K562 (cell line): ENCODE measurements around the gene TACR1. TPM values are rescaled to one million over a fixed set of nuclear protein-coding genes. Genes with fewer than 3 reads are reported as not detected.

Experiments used
- CBX1 ChIP-seq: sonication (generic); IDR thresholded peaks from 2 replicates; pipeline ENCODE4 v1.6.1; 2016; ENCODE audit warnings: antibody characterized with exemption, low read depth, mild to moderate bottlenecking
- E4F1 ChIP-seq: fragments of 250-450 bp; sonication (Bioruptor Pico); IDR thresholded peaks from 2 replicates; pipeline ENCODE4 v1.5.0; 2021; ENCODE audit warnings: mild to moderate bottlenecking, borderline replicate concordance
- EHMT2 ChIP-seq: fragments of 450-650 bp; IDR thresholded peaks from 2 replicates; pipeline ENCODE4 v1.6.1; 2018; ENCODE audit warnings: antibody characterized with exemption
- GABPB2 ChIP-seq: fragments of 250-450 bp; sonication (Bioruptor Pico); conservative IDR thresholded peaks from 2 replicates; pipeline ENCODE4 v1.5.1; 2021; ENCODE audit warnings: mild to moderate bottlenecking
- ID3 ChIP-seq, 2 experiments: fragments of 250-450 bp in 1 of 2; fragments of 450-650 bp in 1 of 2; sonication (Bioruptor Pico) in 1 of 2; IDR thresholded peaks; 2 replicates each; pipeline versions ENCODE4 v1.6.1 to v1.8.0; 2016 to 2021; ENCODE audit warnings: mild to moderate bottlenecking in 2 of 2, moderate library complexity in 2 of 2, missing compliant biosample characterization in 1 of 2, missing genetic modification characterization in 1 of 2
- NELFE ChIP-seq: IDR thresholded peaks from 2 replicates; pipeline ENCODE4 v1.6.1; 2011; ENCODE audit warnings: mild to moderate bottlenecking; ENCODE audit not compliant: insufficient read depth, insufficient read length
- NR4A1 ChIP-seq, 2 experiments: fragments of 250-450 bp in 1 of 2; fragments of 450-650 bp in 1 of 2; sonication (Bioruptor Pico) in 1 of 2; IDR thresholded peaks; 2 replicates each; pipeline versions ENCODE4 v1.4.0 to v1.6.1; 2016 to 2020; ENCODE audit warnings: mild to moderate bottlenecking in 2 of 2, missing compliant biosample characterization in 1 of 2, missing genetic modification characterization in 1 of 2, moderate library complexity in 1 of 2
- POLR2AphosphoS5 ChIP-seq: IDR thresholded peaks from 2 replicates; pipeline ENCODE4 v1.6.1; 2011; ENCODE audit warnings: mild to moderate bottlenecking, low read depth, low read length, moderate library complexity; ENCODE audit not compliant: control insufficient read depth, insufficient read depth
- POLR2G ChIP-seq: fragments of 200-400 bp; formaldehyde crosslinking; IDR thresholded peaks from 2 replicates; pipeline ENCODE4 v1.6.1; 2017; ENCODE audit warnings: low read depth, mild to moderate bottlenecking, antibody characterized with exemption, low read length, moderate library complexity
- TCF3 ChIP-seq: sonication (generic); formaldehyde crosslinking; IDR thresholded peaks from 2 replicates; pipeline ENCODE4 v1.4.0; 2020; ENCODE audit warnings: mild to moderate bottlenecking, missing genetic modification reagents
- TEAD2 ChIP-seq: fragments of 450-650 bp; IDR thresholded peaks from 2 replicates; pipeline ENCODE4 v1.6.1; 2016; ENCODE audit warnings: missing genetic modification characterization, control low read depth, missing compliant biosample characterization
- TFE3 ChIP-seq: fragments of 450-650 bp; formaldehyde crosslinking; IDR thresholded peaks from 2 replicates; pipeline ENCODE4 v1.4.0; 2020; ENCODE audit warnings: mild to moderate bottlenecking, mixed read lengths
- TGIF2 ChIP-seq: sonication (generic); formaldehyde crosslinking; IDR thresholded peaks from 2 replicates; pipeline ENCODE4 v1.8.1; 2022; ENCODE audit warnings: mild to moderate bottlenecking, missing genetic modification reagents, moderate library complexity
- THAP7 ChIP-seq: fragments of 250-450 bp; sonication (Bioruptor Pico); IDR thresholded peaks from 2 replicates; pipeline ENCODE4 v1.5.0; 2021
- USF1 ChIP-seq: sonication (generic); formaldehyde crosslinking; IDR thresholded peaks from 2 replicates; pipeline ENCODE4 v1.9.0; 2022; ENCODE audit warnings: mild to moderate bottlenecking, missing genetic modification reagents
- ZBTB12 ChIP-seq: fragments of 250-450 bp; sonication (Bioruptor Pico); IDR thresholded peaks from 2 replicates; pipeline ENCODE4 v1.4.0; 2020
- ZFX ChIP-seq: sonication (generic); formaldehyde crosslinking; IDR thresholded peaks from 2 replicates; pipeline ENCODE4 v1.8.0; 2022; ENCODE audit warnings: mild to moderate bottlenecking, missing genetic modification reagents, moderate library complexity
- ZNF133 ChIP-seq: fragments of 250-450 bp; sonication (Bioruptor Pico); IDR thresholded peaks from 2 replicates; pipeline ENCODE4 v1.4.0; 2020; ENCODE audit warnings: mild to moderate bottlenecking
- ZNF668 ChIP-seq: fragments of 250-450 bp; sonication (Bioruptor Pico); IDR thresholded peaks from 2 replicates; pipeline ENCODE4 v1.8.0; 2022; ENCODE audit warnings: mild to moderate bottlenecking, inconsistent platforms
- ZSCAN32 ChIP-seq: fragments of 450-650 bp; formaldehyde crosslinking; IDR thresholded peaks from 2 replicates; pipeline ENCODE4 v1.4.0; 2020; ENCODE audit warnings: mild to moderate bottlenecking, moderate library complexity
- polyA plus RNA-seq, 8 experiments: library from polyadenylated mRNA; depleted of rRNA in 4 of 8; stranded (reverse) in 5 of 8; unstranded in 3 of 8; fragments of >200 nt; fragmentation: Nextera tagmentation in 2 of 8; fragmentation: Illumina TruSeq in 1 of 8; extraction: Ambion mirVana in 2 of 8; extraction: Trizol in 1 of 8; gene quantifications; 2 replicates each; pipeline versions ENCODE4 v1.2.1 to v1.2.3, GENCODE V29; 2011 to 2014; ENCODE audit warnings: inconsistent platforms in 1 of 8, missing spikeins in 1 of 8
- total RNA-seq, 7 experiments: library from RNA; depleted of rRNA in 6 of 7; stranded (reverse); fragments of >200 nt in 6 of 7; fragmentation: Illumina TruSeq in 2 of 7; extraction: Trizol in 2 of 7; gene quantifications; 2 replicates each; pipeline versions ENCODE4 v1.2.1 to v1.2.3, GENCODE V29; 2011 to 2021; ENCODE audit warnings: low replicate concordance in 1 of 7

The TACR1 gene
- total and polyA plus RNA-seq, 9 of the 15 experiments (the other 6 are each of a cell fraction or from before 2014, with no cell fraction given): not detected

GRCh38 chr2:75090770-75091515 lies 108.4 kb downstream of the TACR1 start (continued):
- no peak for TF ChIP-seq E4F1
- no peak for TF ChIP-seq NELFE
- TF ChIP-seq ZNF133 (CRISPR knock-in tag): no peak
- TF ChIP-seq EHMT2: no peak
- peak; percentile 61; the same call in 1 of the 2 replicates for TF ChIP-seq POLR2AphosphoS5
- no peak for TF ChIP-seq ZSCAN32
- no peak for TF ChIP-seq USF1 (CRISPR knock-in tag)
- no peak for TF ChIP-seq ZBTB12 (CRISPR knock-in tag)
- TF ChIP-seq CBX1: no peak
- TF ChIP-seq ZNF668 (CRISPR knock-in tag): no peak
- TF ChIP-seq TCF3 (CRISPR knock-in tag): peak; percentile 62
- TF ChIP-seq TEAD2 (tag): no peak
- TF ChIP-seq TGIF2 (CRISPR knock-in tag): no peak
- no peak for TF ChIP-seq THAP7 (CRISPR knock-in tag)
- no peak for TF ChIP-seq POLR2G
- TF ChIP-seq GABPB2 (CRISPR knock-in tag): no peak
- TF ChIP-seq TFE3: no peak
- TF ChIP-seq NR4A1 (CRISPR knock-in tag; IDR thresholded peaks at IDR 0.05): no peak
- no peak for TF ChIP-seq NR4A1 (tag; IDR thresholded peaks at IDR 0.05)
- no peak for TF ChIP-seq ID3 (CRISPR knock-in tag; IDR thresholded peaks at IDR 0.05)
- TF ChIP-seq ID3 (tag; IDR thresholded peaks at IDR 0.05): no peak
- no peak for TF ChIP-seq ZFX
